M059J (cell line): Measurements from ENCODE around the gene RAB39B. TPM values are rescaled to one million over a fixed set of nuclear protein-coding genes. Genes with fewer than 3 reads are reported as not detected.

ENCODE experiments used
- DNase-seq: peaks from one replicate; pipeline ENCODE4 v3.0.0-alpha.2; 2012; ENCODE audit warnings: low read depth
- total RNA-seq: library from RNA; depleted of rRNA; stranded (reverse); fragments of >200 nt; shearing (Covaris generic); gene quantifications from 2 replicates; pipeline ENCODE4 v1.2.3, GENCODE V29; 2014; rRNA removed

The RAB39B gene
- total RNA-seq, 1 experiment from 2014 or later, result not detected

DNA sequence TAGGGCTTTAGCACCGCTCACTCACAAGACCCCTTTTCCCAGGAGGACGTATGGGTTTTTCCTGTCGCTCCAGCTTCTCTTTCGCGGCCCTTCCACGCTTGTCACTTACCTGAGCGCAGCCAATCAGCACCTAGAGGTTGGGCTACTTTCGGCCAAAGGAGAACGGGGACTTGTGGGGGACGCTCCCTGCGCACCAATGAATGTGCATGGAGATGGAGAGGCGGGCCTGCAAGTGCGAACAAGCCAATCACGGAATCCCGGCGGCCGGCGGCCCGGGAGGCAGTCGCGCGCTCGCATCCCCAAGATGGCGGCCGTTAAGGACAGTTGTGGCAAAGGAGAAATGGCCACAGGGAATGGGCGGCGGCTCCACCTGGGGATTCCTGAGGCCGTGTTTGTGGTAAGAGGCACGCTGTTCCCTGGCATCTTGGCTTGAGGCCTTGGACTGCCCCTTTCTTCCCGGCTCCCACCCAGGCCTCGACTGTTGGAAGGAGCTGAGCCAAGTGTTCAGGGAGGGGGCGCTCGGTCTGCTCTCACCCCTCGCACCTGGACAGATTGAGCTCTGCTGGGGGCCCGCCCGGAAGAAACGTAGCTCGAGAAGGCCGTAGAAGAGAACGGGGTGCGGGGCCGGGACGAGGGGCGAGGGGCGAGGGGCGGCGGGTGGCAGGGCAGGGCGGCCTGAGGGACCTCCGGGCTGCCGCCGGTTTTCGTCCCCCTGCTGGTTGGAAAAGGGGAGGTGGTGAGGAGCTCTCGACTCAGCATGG, 47.9 kb downstream of the RAB39B start, which contains the start of gene VBP1:
Gene VBP1 (plus strand): TSS at position 282 of the 761 bp plus-strand sequence. CDS start 23 bp downstream, at position 305.
- peak; percentile 98 for DNase-seq

DNA sequence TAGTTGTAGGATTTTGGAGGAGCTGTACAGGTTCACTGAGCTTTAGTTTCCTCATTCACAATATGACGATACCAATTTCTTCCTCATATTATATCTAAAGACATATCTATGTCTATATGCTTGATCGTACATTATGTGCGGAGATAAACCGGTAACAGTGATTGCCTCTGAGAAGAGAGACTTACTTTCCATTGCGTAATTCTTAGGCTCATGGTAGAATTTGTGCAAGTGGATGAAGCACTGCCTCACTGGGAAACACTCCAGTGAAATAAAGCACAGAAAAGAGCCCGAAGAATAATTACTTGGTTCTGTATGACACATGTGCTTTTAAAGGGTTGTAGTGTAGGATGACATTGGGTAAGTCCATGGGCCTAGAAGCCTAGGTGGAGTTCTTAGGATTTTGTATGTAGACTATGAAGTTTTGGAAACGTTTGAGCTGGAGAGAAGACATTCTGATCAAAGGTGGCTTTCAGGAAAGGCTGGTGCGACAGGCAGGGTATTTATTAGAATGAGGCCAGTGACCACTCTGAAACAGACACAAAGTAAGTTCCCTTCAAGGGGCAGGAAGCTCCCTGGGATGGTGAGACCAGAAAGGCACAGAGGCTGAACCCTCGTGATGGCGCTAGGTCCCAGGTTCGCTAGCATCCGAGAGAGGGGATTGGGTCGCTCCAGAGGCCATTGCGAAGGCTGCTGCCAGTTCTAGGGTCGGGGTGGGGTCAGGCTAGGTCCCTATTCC, 48.7 kb downstream of the RAB39B start:
- DNase-seq, result no peak

DNA sequence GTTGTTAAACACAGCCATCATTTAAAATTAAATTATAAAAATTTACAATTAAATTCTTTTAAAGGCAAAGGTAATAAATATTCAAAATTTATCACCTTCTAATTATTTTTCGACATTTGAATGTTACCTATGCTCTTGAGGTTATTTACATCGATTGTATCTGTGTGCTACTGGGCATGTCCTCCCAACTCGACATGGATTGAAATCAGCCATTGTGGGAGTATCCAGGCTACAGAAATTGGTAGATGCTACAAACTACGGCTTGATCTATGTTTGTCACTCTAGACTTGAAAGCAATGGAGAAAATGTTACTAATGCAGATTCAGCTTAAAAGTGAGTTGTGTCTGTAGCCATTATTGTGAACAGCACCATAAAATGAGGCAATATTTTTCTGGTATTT, 50.6 kb downstream of the RAB39B start:
- DNase-seq, result no peak

DNA sequence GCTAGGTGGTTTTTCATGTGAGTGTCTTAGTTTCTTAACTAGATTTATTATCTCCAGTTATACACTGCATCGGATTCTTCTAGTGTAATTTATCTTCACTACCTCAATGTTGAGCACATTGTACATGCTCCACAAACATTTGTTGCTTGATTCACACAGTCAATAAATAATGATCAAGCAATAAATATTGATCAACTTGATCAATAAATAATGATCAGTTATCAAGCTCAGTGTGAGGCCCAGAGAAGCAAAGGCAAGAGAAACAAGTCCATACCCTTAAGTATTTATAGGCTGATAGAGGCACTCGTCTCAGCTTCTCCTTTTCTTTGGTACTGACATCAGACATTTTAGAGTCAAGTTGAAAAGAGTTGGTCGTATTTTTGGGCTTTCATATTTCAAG, 53.1 kb downstream of the RAB39B start:
- DNase-seq, result no peak

Other genes starting within 250 kb of the RAB39B start
- gene F8, start 241.8 kb downstream of the RAB39B start, total RNA-seq, result 5.3 and 9.3 TPM in 2 replicates
- gene FUNDC2, start 237.6 kb downstream of the RAB39B start, total RNA-seq, result 88.9 and 139 TPM in 2 replicates
- 46.7 and 57.6 TPM in 2 replicates for gene CMC4, start 193.4 kb downstream of the RAB39B start, total RNA-seq
- 3.8 and 11.6 TPM in 2 replicates for gene MTCP1, start 193.4 kb downstream of the RAB39B start, total RNA-seq
- 14.5 and 26.9 TPM in 2 replicates for gene BRCC3, start 193.0 kb downstream of the RAB39B start, total RNA-seq
- 166 and 214 TPM in 2 replicates for gene VBP1, start 48.0 kb downstream of the RAB39B start, total RNA-seq
- 1.3 and 1.5 TPM in 2 replicates for gene CLIC2, start 70.1 kb upstream of the RAB39B start, total RNA-seq
- not detected in 2 replicates for gene F8A2, start 117.6 kb upstream of the RAB39B start, total RNA-seq
- gene F8A3, start 194.1 kb upstream of the RAB39B start, total RNA-seq, result 6.4 and 21.0 TPM in 2 replicates